Panc1 (cell line): Measurements from ENCODE around the gene PTGFRN. TPM values are rescaled to one million over a fixed set of nuclear protein-coding genes. Genes with fewer than 3 reads are reported as not detected.

Experiments used
- ATAC-seq: fragments of 200-7000 bp; cut with Tn5 transposase; 2 replicates; pipeline ENCODE4 v1.9.1; 2020; ENCODE audit warnings: mild to moderate bottlenecking, moderate library complexity
- BruUV-seq: library from RNA; stranded (reverse); fragments of 400-500 nt; replicated peaks from 2 replicates; lab custom pipeline; 2021; lab: Mats Ljungman, UMichigan
- CTCF ChIA-PET: fragments of 300-600 bp; sonication (Branson Sonifier 250); formaldehyde crosslinking; loops from one replicate; lab custom pipeline; 2022; ENCODE audit warnings: antibody characterized with exemption; lab: Charles Lee
- POLR2A ChIA-PET: fragments of 300-600 bp; sonication (Branson Sonifier 250); formaldehyde crosslinking; loops from one replicate; lab custom pipeline; 2022; ENCODE audit warnings: antibody characterized with exemption; lab: Charles Lee
- DNase-seq: peaks from one replicate; pipeline ENCODE4 v3.0.0-alpha.2; 2010; ENCODE audit warnings: low read depth, low spot score
- H3K27ac ChIP-seq: 2 replicates; pipeline ENCODE4 v1.5.1; 2011; ENCODE audit warnings: mild to moderate bottlenecking, low read length, inconsistent platforms
- H3K27me3 ChIP-seq: fragments of 200-500 bp; sonication (Bioruptor generic); 2 replicates; pipeline ENCODE4 v1.6.0; 2014; ENCODE audit warnings: low read length, inconsistent platforms; ENCODE audit not compliant: control insufficient read depth, insufficient read depth
- H3K36me3 ChIP-seq: fragments of 200-500 bp; sonication (Bioruptor generic); 2 replicates; pipeline ENCODE4 v1.5.1; 2014; ENCODE audit warnings: inconsistent platforms, mild to moderate bottlenecking, low read length, moderate library complexity; ENCODE audit not compliant: control insufficient read depth, insufficient read depth
- H3K4me1 ChIP-seq: 2 replicates; pipeline ENCODE4 v1.5.1; 2011; ENCODE audit warnings: inconsistent platforms, mild to moderate bottlenecking, low read length, moderate library complexity; ENCODE audit not compliant: control insufficient read depth, insufficient read depth
- H3K4me3 ChIP-seq, 2 experiments: 2 replicates each; pipeline ENCODE4 v1.5.1; 2011 to 2012; ENCODE audit warnings: low read depth in 2 of 2, low read length in 2 of 2, mild to moderate bottlenecking in 2 of 2, inconsistent platforms in 1 of 2, moderate library complexity in 1 of 2
- H3K9me3 ChIP-seq: fragments of 200-500 bp; sonication (Bioruptor generic); 2 replicates; pipeline ENCODE4 v1.5.1; 2014; ENCODE audit warnings: low read depth, mild to moderate bottlenecking, inconsistent platforms, low read length, moderate library complexity; ENCODE audit not compliant: control insufficient read depth, insufficient read depth
- CTCF ChIP-seq: fragments of 450-650 bp; IDR thresholded peaks from 2 replicates; pipeline ENCODE4 v1.5.1; 2017; ENCODE audit warnings: mild to moderate bottlenecking
- POLR2AphosphoS5 ChIP-seq: IDR thresholded peaks from 2 replicates; pipeline ENCODE4 v1.6.1; 2012; ENCODE audit warnings: mild to moderate bottlenecking, low read depth, low read length, moderate library complexity
- REST ChIP-seq, 2 experiments: IDR thresholded peaks; 2 replicates each; pipeline ENCODE4 v1.6.1; 2011 to 2012; ENCODE audit warnings: low read depth in 2 of 2, control low read depth in 1 of 2, low read length in 1 of 2, mild to moderate bottlenecking in 1 of 2, moderate library complexity in 1 of 2; ENCODE audit not compliant: insufficient read depth in 1 of 2
- SIN3A ChIP-seq: IDR thresholded peaks from 2 replicates; pipeline ENCODE4 v1.6.1; 2012; ENCODE audit warnings: low read depth, mild to moderate bottlenecking, low read length, moderate library complexity, borderline replicate concordance; ENCODE audit not compliant: insufficient read depth
- TCF7L2 ChIP-seq: IDR thresholded peaks from 2 replicates; pipeline ENCODE4 v1.6.1; 2011; ENCODE audit warnings: mild to moderate bottlenecking, low read depth, low read length, inconsistent platforms
- in situ Hi-C: cut with HindIII; loops from 2 replicates; pipeline ENCODE4 v1.10.0; 2016; ENCODE audit warnings: low sequenced_read_pairs, low pct_unique_long_range_greater_than_20kb
- intact Hi-C: fragments of 100-400 bp; cut with micrococcal nuclease; formaldehyde crosslinking; loops from one replicate; pipeline ENCODE4 v1.10.0; 2022; ENCODE audit not compliant: unreplicated experiment
- total RNA-seq: library from RNA; stranded (reverse); gene quantifications from one replicate; pipeline ENCODE4 v1.2.1, GENCODE V29; 2021; ENCODE audit not compliant: unreplicated experiment

The PTGFRN gene
- total RNA-seq, 1 experiment from 2014 or later, result 5.2 TPM

GRCh38 chr1:116879478-116880133, 30.1 kb upstream of the PTGFRN start:
- ATAC-seq, result no peak
- BruUV-seq, result no TSS peak
- H3K27ac ChIP-seq, result no peak overlapping the region
- POLR2A ChIA-PET, result no interaction called here
- no peaks in the 10 kb centered on the region for H3K36me3 ChIP-seq
- no peaks in the 10 kb centered on the region for H3K9me3 ChIP-seq
- intact Hi-C loops (no loop called here), in situ Hi-C loops (no loop called here)
- H3K27me3 ChIP-seq, result no peaks in the 10 kb centered on the region
- no peak overlapping the region for H3K4me3 ChIP-seq
- H3K4me1 ChIP-seq, result peaks cover 3% of the 10 kb centered on the region
- no peak for TF ChIP-seq TCF7L2
- TF ChIP-seq REST (IDR thresholded peaks at IDR 0.05; ENCODE audit: insufficient read depth in 1 of 2, low read depth in 2 of 2, low read length in 1 of 2), result no peak
- TF ChIP-seq SIN3A, result no peak
- CTCF ChIA-PET, result no interaction called here
- no peak for DNase-seq

GRCh38 chr1:116880917-116881316, 28.8 kb upstream of the PTGFRN start:
- ChIA-PET CTCF (interaction anchor here (0.6 kb wide), 1 partner anchor 166 kb away, joined by 4 read pairs; no protein-coding TSS in a partner anchor), POLR2A (no interaction called here)
- TF ChIP-seq CTCF (no peak), REST (IDR thresholded peaks at IDR 0.05; ENCODE audit: insufficient read depth in 1 of 2, low read depth in 2 of 2, low read length in 1 of 2) (no peak), TCF7L2 (no peak), SIN3A (no peak), POLR2AphosphoS5 (no peak)
- no TSS peak for BruUV-seq
- H3K4me1 ChIP-seq, result peaks cover 3% of the 10 kb centered on the region
- H3K27ac ChIP-seq, result no peak overlapping the region
- in situ Hi-C loops (no loop called here), intact Hi-C loops (no loop called here)
- H3K27me3 ChIP-seq, result no peaks in the 10 kb centered on the region
- no peak for ATAC-seq
- H3K9me3 ChIP-seq, result no peaks in the 10 kb centered on the region
- H3K4me3 ChIP-seq, result no peak overlapping the region
- H3K36me3 ChIP-seq, result no peaks in the 10 kb centered on the region
- DNase-seq, result no peak
